IPS-NIHi7 (cell line): ENCODE data around the gene FIP1L1.

ENCODE experiments used
- DNase-seq: peaks from one replicate; pipeline ENCODE4 v3.0.0; 2012; ENCODE audit warnings: mixed read lengths; ENCODE audit errors: extremely low spot score

Gene FIP1L1

DNA sequence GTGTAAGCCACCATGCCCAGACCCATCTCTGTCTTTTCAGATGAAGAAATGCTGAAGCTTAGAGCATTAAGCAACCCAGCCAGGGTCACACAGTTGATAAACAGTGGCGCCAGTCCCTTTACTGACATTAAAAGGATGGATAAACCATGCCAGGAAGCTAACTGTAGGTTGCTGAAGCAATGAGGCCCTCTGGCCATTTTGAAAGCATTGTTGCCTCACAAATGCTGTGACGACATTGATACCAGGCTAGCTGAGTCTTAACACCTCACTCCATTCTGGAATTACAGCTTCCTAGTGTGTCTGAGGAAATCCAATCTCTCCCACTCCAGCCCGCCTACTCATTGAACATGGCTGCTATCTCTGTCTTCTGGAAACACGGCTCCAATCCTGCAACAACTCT lies 124.1 kb downstream of the FIP1L1 start:
- DNase-seq = no peak

DNA sequence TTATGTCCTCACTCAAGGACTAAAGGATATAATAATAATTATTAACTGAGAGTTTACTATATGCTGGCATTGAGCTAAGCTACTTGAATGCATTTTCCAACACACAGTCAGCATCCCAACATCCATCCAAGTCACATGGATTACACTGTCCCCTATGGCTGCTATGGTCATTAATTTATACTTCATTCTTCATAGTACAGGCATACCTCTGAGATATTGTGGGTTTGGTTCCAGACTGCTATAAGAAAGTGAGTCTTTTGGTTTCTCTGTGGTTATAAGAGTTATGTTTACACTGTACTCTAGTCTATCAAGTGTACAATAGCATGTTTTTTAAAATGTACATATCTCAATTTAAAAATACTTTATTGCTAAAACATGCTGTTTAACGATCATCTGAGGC lies 124.7 kb downstream of the FIP1L1 start:
- no peak for DNase-seq

DNA sequence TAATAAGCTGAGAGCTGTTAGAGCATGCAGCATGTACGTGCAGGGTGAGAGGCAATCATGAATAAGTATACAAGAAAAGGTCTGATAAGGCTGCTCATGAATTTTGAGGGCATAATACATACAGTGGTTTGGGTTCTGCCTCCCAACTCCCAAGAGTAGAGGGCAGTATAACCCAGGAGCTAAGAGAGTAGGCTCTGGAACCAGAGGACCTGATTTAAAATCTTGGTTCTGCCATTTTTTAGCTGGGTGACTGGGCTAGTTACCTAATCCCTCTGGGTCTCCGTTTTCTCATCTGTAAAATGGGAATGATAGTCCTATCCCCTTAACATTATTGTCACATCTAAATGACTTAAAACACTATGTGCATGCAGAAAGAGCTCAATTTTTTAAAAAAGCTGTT lies 128.5 kb downstream of the FIP1L1 start:
- DNase-seq = no peak

DNA sequence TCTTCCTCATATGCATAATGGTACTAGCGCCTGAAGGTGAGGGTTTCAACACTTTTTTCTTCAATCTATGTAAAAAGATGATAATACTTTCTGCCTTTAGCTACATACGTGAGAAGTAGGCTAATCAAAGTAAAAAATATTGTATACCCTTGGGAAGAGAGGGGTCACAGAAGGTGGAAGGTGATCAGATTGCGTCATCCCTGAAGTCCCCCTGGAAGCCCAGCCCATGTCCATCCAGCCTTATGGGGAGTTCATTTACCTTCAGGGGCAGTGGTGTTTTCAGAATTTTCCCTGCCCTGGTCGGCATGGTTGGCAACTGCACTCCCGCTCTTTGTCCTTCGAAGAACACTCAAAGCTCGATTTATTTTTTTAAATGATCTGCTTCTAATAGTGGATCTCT lies 129.6 kb downstream of the FIP1L1 start:
- DNase-seq = no peak

DNA sequence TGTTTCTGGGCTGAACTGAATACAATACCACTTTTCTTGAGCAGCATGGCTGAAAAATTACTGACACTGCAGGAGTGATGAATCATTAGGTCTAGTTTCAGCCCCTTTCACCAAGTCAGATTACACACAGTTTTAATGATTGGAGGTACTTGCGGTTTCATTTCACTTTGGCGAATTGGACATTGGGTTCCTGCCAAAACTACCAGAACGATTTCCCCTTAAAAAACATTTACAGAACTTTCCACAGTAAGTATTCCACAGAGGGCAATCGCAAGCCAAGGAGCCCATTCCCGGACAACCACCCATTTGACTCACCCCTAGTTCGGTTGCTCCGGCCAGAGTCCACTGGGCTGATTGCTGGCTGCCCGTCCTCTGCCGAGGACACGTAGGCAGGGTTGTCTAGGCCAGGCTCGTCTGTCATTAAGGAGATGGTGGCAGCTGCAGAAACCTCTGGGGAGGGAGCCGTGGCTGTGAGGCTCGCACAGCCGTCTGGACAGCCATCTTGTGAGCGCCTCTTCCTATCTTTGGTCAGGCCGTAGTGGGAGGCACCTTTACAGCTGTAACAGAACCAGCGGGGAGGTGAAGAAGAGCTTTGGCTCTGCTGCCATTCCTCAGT lies 130.3 kb downstream of the FIP1L1 start:
- DNase-seq = no peak

DNA sequence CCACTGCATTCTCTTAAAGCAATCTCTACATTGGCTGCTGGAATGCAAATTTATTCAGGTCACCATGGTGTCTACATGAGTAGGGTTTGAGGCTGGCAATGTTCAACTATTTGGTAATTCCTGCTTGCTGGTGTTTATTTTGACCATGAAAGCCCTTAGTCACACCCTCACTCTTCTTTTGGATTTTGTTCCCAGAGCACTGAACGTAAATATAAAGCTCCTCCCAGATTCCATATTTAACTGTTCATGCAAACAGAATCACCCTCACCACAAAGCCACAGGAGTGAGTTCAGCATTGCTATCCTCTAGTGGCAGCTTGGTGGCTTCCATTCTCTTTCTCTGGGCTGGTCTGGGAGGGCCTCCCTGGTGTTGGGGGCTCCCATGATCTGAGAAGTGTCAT lies 131.0 kb downstream of the FIP1L1 start:
- no peak for DNase-seq

DNA sequence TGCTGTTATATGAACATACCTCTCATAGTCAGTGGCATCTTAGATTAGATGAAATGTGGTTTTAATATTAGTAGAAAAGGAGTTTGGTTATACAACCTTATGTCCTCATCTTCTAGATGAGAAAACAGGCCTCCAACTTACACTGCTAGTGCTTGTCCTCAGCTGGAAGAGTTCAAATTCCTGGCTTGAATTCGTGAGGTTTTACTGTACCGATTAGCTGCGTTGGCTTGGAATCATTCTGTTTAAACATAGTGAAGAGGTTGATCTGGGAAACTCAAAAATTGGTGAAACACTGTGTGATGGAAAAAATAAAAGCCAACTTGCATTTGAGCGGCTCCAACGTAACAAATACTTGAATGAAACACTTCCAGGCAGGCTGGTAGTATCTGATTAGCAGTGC lies 132.9 kb downstream of the FIP1L1 start:
- no peak for DNase-seq
